Cardiac fibroblast (primary cell): Measurements from ENCODE around the gene LSS.
"Not testable (repeated sequence)": the region's sequence is repeated elsewhere in the genome, so short reads cannot be mapped to it uniquely, and the experiment has no call there.

Experiments
- DNase-seq, 2 donors: peaks; one replicate each; pipeline versions ENCODE4 v3.0.0 to v3.0.0-alpha.2; 2010; ENCODE audit warnings: low read depth in 2 of 2
- H3K4me3 ChIP-seq, 2 donors: replicated peaks in 1 of 2; 1 replicate in 1 of 2; 2 replicates in 1 of 2; pipeline ENCODE4 v1.5.1; 2011; ENCODE audit warnings: low read depth in 2 of 2, low read length in 2 of 2, mild to moderate bottlenecking in 2 of 2, moderate library complexity in 1 of 2
- TF ChIP-seq, protein P1 (sequence below): IDR thresholded peaks from one replicate; pipeline ENCODE4 v1.5.1; 2011; ENCODE audit warnings: low read depth, mild to moderate bottlenecking, low read length, inconsistent platforms

The LSS gene

DNA sequence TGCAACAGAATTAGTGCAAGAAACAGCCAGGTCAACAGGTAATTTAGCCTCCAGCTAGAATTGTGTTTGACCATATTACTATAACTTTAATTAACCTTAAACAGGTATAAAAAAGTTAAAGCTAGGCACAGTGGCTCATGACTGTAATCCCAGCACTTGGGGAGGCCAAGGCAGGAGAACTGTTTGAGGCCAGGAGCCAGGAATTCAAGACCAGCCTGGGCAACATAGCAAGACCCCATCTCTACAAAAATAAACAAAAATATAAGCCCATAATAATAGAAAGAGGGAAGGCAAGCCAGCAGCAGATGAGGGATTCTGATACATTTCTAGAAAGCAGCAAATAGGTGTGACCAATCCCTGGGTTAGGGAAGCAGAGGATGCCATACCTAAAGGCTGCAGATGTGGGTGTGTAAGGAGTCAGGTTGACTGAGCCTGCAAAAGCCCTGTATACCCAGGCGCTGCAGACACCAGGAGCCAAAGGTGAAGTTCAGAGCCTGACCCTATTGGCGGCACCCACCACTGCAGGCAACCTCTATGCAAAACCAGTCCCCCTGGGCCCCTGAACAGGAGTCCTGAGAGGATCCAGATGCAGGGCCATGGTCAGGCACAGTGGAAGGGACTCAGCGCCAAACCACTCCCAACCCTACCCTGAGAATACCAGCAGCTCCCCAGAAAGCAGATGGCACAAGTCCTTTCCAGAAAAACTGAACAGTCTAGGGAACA lies 19.3 kb upstream of the LSS start:
- TF ChIP-seq, protein P1, sequence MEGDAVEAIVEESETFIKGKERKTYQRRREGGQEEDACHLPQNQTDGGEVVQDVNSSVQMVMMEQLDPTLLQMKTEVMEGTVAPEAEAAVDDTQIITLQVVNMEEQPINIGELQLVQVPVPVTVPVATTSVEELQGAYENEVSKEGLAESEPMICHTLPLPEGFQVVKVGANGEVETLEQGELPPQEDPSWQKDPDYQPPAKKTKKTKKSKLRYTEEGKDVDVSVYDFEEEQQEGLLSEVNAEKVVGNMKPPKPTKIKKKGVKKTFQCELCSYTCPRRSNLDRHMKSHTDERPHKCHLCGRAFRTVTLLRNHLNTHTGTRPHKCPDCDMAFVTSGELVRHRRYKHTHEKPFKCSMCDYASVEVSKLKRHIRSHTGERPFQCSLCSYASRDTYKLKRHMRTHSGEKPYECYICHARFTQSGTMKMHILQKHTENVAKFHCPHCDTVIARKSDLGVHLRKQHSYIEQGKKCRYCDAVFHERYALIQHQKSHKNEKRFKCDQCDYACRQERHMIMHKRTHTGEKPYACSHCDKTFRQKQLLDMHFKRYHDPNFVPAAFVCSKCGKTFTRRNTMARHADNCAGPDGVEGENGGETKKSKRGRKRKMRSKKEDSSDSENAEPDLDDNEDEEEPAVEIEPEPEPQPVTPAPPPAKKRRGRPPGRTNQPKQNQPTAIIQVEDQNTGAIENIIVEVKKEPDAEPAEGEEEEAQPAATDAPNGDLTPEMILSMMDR, result no peak
- no peak for DNase-seq
- H3K4me3 ChIP-seq, result no peak overlapping the region

DNA sequence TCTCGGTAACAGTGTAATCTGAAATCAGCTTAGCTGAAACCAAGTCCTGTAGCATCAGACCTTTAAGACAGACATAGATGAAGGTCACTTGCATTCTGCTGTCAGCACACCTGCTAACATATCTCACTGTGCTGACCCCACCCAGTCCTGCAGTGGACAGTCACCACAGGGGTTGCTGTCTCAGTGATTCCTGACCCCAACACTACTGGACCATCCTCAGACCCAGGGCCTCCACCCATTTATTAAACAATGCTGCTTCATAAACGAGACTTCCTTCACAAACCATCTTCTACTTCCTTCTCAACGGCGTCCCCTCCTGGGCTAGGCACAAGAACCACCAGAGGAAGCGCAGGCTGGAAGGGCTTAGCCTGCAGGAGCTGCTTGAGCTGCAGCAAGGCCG lies 17.8 kb upstream of the LSS start:
- no peak for DNase-seq
- TF ChIP-seq, protein P1, result no peak
- no peak overlapping the region for H3K4me3 ChIP-seq

DNA sequence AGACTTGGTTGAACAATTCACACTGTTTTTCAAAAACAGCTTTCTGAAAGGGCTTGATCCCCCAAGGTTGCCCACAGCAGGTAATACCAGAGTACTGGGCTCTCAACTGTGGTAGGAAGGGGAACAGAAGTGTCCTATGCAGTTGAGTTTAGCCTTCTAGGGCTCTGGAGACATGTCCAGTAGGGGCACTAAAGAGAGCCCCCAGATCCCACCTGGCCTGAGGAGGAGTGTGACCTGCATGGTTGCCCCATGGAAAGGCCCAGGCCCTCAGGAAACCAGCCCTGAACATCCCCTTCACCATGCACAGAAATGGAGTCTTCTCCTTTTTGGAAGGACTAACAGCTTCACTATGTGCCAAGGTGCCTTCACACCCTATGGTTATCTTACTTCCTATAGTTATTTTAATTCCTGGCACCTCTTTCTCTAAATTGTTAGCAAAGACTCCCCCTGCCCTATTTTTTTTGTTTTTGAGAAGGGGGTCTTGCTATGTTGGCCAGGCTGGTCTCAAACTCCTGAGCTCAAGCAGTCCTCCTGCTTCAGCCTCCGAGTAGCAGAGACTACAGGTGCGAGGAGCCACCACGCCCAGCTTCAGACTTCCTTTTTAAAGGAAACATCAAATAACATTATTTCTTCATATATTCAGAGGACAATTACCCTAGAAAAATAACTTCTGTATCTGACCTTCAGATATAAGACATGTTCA lies 16.8 kb upstream of the LSS start:
- H3K4me3 ChIP-seq, result no peak overlapping the region
- TF ChIP-seq, protein P1, result no peak
- no peak for DNase-seq

DNA sequence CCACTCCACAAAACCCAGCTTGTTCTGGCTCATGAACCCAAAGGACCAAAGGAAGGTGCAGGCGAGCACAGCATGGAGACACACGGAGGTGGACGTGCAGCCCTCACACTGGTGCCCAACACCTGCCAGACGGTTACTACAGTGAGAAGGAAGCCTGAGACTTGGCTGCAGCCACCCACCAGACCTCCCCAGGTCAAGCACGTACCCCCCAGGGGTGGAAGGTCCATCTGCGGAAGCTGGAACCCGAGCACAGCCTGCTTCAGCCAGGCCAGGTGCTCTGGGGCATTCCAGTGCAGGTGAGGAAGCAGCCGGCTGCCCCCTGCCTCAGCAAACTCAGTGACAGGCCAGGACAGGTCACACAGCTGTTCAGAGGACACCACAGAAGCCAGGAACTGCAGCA lies 16.0 kb upstream of the LSS start:
- H3K4me3 ChIP-seq, result no peak overlapping the region
- TF ChIP-seq, protein P1, result no peak
- DNase-seq, result no peak

DNA sequence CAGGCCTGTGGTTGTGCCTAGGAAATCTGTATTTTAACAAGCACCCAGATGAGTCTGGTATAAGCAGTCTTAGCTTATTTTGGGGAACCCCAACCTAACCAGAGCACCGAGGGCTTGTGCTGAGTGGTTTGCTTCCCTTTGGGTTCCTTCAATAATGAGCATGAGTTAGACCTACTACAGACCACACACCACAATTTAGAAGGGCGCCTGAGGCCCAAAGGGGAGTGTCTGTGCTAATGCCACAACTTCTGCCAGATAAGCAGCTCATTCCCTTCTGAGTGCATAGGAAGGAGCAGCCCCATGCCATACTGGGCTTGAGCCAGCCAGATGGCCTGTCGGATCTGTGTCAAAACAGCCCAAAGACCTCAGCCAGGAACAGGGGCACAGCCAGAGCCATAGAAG lies 15.4 kb upstream of the LSS start:
- DNase-seq, result no peak
- H3K4me3 ChIP-seq, result no peak overlapping the region
- TF ChIP-seq, protein P1, result no peak

DNA sequence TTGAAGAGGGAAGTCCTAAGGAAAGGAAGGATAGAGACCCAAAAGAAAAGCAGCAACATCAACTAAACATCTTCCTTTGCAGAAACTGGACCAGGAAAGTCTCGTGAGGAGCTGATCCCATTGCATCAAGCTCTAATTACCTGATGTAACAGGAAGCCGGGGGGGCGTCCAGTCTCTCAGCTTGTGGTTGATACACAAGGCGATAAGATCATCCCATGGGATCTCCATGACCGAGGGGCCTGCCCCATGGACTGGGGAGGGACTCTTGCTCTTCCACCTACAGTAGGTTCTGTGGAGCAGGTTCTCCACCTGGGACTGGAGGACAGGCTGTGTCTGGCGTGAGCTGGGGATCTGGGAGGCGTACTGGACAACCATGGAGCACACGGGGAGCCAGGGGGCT lies 14.8 kb upstream of the LSS start:
- TF ChIP-seq, protein P1, result no peak
- no peak for DNase-seq

DNA sequence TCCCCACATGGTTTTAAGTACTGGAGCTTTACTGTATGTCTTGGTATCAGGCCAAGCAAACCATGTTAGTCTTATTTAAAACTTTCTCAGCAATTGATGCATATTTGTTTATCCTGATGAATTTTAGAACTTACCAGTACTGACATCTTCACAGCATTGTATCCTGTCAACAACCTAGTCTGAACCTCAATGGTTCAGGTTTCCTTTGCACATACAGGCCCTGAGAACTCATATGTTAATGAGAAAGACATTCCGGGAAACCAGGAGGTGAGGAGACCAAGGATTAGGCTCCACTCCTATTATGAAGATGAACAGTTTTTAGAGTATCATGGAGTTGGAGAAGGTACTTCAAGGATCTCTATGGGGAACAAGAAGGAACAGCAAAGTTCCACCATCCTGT lies 13.0 kb upstream of the LSS start:
- DNase-seq, H3K4me3 ChIP-seq: not testable (repeated sequence)

More for the DNA sequence above, 14.8 kb upstream of the LSS start:
- H3K4me3 ChIP-seq, result no peak overlapping the region
